ENCODE data around the gene SH2D4B.

The SH2D4B gene

GRCh38 chr10:80538481-80539185 is 931 bp downstream of the SH2D4B start:
- TF ChIP-seq, protein P1, sequence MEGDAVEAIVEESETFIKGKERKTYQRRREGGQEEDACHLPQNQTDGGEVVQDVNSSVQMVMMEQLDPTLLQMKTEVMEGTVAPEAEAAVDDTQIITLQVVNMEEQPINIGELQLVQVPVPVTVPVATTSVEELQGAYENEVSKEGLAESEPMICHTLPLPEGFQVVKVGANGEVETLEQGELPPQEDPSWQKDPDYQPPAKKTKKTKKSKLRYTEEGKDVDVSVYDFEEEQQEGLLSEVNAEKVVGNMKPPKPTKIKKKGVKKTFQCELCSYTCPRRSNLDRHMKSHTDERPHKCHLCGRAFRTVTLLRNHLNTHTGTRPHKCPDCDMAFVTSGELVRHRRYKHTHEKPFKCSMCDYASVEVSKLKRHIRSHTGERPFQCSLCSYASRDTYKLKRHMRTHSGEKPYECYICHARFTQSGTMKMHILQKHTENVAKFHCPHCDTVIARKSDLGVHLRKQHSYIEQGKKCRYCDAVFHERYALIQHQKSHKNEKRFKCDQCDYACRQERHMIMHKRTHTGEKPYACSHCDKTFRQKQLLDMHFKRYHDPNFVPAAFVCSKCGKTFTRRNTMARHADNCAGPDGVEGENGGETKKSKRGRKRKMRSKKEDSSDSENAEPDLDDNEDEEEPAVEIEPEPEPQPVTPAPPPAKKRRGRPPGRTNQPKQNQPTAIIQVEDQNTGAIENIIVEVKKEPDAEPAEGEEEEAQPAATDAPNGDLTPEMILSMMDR (IDR thresholded peaks at IDR 0.05; ENCODE audit: unreplicated experiment in 3 of 3): no peak
- Mint-ChIP-seq H3K36me3 (ENCODE audit: low read depth) (peaks cover 12% of the 10 kb centered on the region), H3K4me3 (no peak overlapping the region), H3K4me1 (peaks cover 38% of the 10 kb centered on the region), H3K27me3 (ENCODE audit: low read depth) (peaks cover 11% of the 10 kb centered on the region), H3K9me3 (peaks cover 11% of the 10 kb centered on the region), H3K27ac (peak overlapping the region in 1 of 3 experiments; percentile 95)

GRCh38 chr10:80539421-80540031 is 1.8 kb downstream of the SH2D4B start:
- Mint-ChIP-seq H3K4me1 (peaks cover 38% of the 10 kb centered on the region), H3K27ac (peak overlapping the region; percentile 9 to 41 (median 32)), H3K4me3 (no peak overlapping the region), H3K36me3 (ENCODE audit: low read depth) (peaks cover 12% of the 10 kb centered on the region), H3K27me3 (ENCODE audit: low read depth) (peaks cover 11% of the 10 kb centered on the region), H3K9me3 (peaks cover 11% of the 10 kb centered on the region)
- TF ChIP-seq, protein P1 (IDR thresholded peaks at IDR 0.05; ENCODE audit: unreplicated experiment in 3 of 3): no peak

GRCh38 chr10:80540136-80540535 is 2.4 kb downstream of the SH2D4B start:
- H3K27me3 Mint-ChIP-seq (ENCODE audit: low read depth): peaks cover 11% of the 10 kb centered on the region

GRCh38 chr10:80540618-80540980 is 2.9 kb downstream of the SH2D4B start:
- H3K4me3 Mint-ChIP-seq: no peak overlapping the region
- H3K27me3 Mint-ChIP-seq (ENCODE audit: low read depth): peaks cover 11% of the 10 kb centered on the region
- H3K36me3 Mint-ChIP-seq (ENCODE audit: low read depth): peaks cover 8% of the 10 kb centered on the region
- H3K4me1 Mint-ChIP-seq: peaks cover 38% of the 10 kb centered on the region
- peaks cover 8% of the 10 kb centered on the region for H3K9me3 Mint-ChIP-seq
- TF ChIP-seq, protein P1 (IDR thresholded peaks at IDR 0.05; ENCODE audit: unreplicated experiment in 3 of 3): no peak
- peak overlapping the region in 2 of 3 experiments; percentile 58 to 88 for H3K27ac Mint-ChIP-seq

More at GRCh38 chr10:80540136-80540535, 2.4 kb downstream of the SH2D4B start:
- peaks cover 38% of the 10 kb centered on the region for H3K4me1 Mint-ChIP-seq
- TF ChIP-seq, protein P1 (IDR thresholded peaks at IDR 0.05; ENCODE audit: unreplicated experiment in 3 of 3): no peak
- H3K4me3 Mint-ChIP-seq: no peak overlapping the region
- peaks cover 12% of the 10 kb centered on the region for H3K36me3 Mint-ChIP-seq (ENCODE audit: low read depth)
- peak overlapping the region in 1 of 3 experiments; percentile 88 for H3K27ac Mint-ChIP-seq
- H3K9me3 Mint-ChIP-seq: peaks cover 11% of the 10 kb centered on the region

GRCh38 chr10:80540981-80541750 is 3.5 kb downstream of the SH2D4B start:
- TF ChIP-seq, protein P1 (IDR thresholded peaks at IDR 0.05; ENCODE audit: unreplicated experiment in 3 of 3): no peak
- peaks cover 38% of the 10 kb centered on the region for H3K4me1 Mint-ChIP-seq
- H3K36me3 Mint-ChIP-seq (ENCODE audit: low read depth): peaks cover 8% of the 10 kb centered on the region
- H3K9me3 Mint-ChIP-seq: peaks cover 8% of the 10 kb centered on the region
- peaks cover 11% of the 10 kb centered on the region for H3K27me3 Mint-ChIP-seq (ENCODE audit: low read depth)
- H3K4me3 Mint-ChIP-seq: no peak overlapping the region
- H3K27ac Mint-ChIP-seq: peak overlapping the region; percentile 56 to 88 (median 58)

Data from nephron (organoid).